ENCODE data around the gene FBXO4. TPM values are rescaled to one million over a fixed set of nuclear protein-coding genes. Genes with fewer than 3 reads are reported as not detected.

Gene FBXO4
- total RNA-seq, 1 donor from 2014 or later = 0.64 TPM

- no peak overlapping the region for H3K27ac ChIP-seq
- peaks cover 39 to 59% of the 10 kb centered on the region in 2 donors for H3K36me3 ChIP-seq
- no peaks in the 10 kb centered on the region for H3K27me3 ChIP-seq
- intact Hi-C loops (cut with DNase I) = loop anchor here (5.0 to 10.0 kb wide), 4 partner anchors 1074 to 1406 kb away; partner anchors contain the start of genes HMGCS1, RPL37 and TTC33
- H3K9me3 ChIP-seq = no peaks in the 10 kb centered on the region
- H3K4me3 ChIP-seq = no peak overlapping the region
- TF ChIP-seq CTCF (IDR thresholded peaks at IDR 0.05) = no peak
- peaks cover 3 to 6% of the 10 kb centered on the region in 2 donors for H3K4me1 ChIP-seq
- no peak for DNase-seq (ENCODE audit: low spot score in 2 of 2)
Observed at GRCh38 chr5:41908374-41909079, 16.6 kb upstream of the FBXO4 start.

- Histone ChIP-seq H3K27ac (no peak overlapping the region), H3K4me1 (no peaks in the 10 kb centered on the region), H3K4me3 (no peak overlapping the region), H3K27me3 (no peaks in the 10 kb centered on the region), H3K36me3 (peaks cover 30 to 63% of the 10 kb centered on the region in 2 donors), H3K9me3 (no peaks in the 10 kb centered on the region)
- no peak for DNase-seq (ENCODE audit: low spot score in 2 of 2)
- TF ChIP-seq CTCF (IDR thresholded peaks at IDR 0.05) = no peak
- intact Hi-C loops (cut with DNase I) = no loop called here
Observed at GRCh38 chr5:41918105-41918504, 7.0 kb upstream of the FBXO4 start.

- Histone ChIP-seq H3K27ac (no peak overlapping the region), H3K36me3 (peaks cover 20 to 47% of the 10 kb centered on the region in 2 donors), H3K4me1 (peaks cover 0 to 6% of the 10 kb centered on the region in 2 donors), H3K9me3 (no peaks in the 10 kb centered on the region), H3K4me3 (no peak overlapping the region), H3K27me3 (no peaks in the 10 kb centered on the region)
- intact Hi-C loops (cut with DNase I) = no loop called here
- TF ChIP-seq CTCF (IDR thresholded peaks at IDR 0.05) = no peak
- DNase-seq (ENCODE audit: low spot score in 2 of 2) = no peak
Observed at GRCh38 chr5:41921166-41921565, 3.9 kb upstream of the FBXO4 start.

- H3K27ac ChIP-seq = no peak overlapping the region
Observed at GRCh38 chr5:41921874-41922273, 3.2 kb upstream of the FBXO4 start.

GRCh38 chr5:41924526-41924871, 582 bp upstream of the FBXO4 start:
- Histone ChIP-seq H3K27ac (peak overlapping the region; percentile 96 to 100), H3K9me3 (no peaks in the 10 kb centered on the region), H3K4me1 (peaks cover 0 to 10% of the 10 kb centered on the region in 2 donors), H3K4me3 (peak overlapping the region; percentile 77 to 83), H3K27me3 (no peaks in the 10 kb centered on the region), H3K36me3 (peaks cover under 1 to 16% of the 10 kb centered on the region in 2 donors)
- no peak for TF ChIP-seq CTCF (IDR thresholded peaks at IDR 0.05)
- intact Hi-C loops (cut with DNase I) = no loop called here
- DNase-seq (ENCODE audit: low spot score in 2 of 2) = no peak

More at GRCh38 chr5:41921874-41922273, 3.2 kb upstream of the FBXO4 start:
- no peak for TF ChIP-seq CTCF (IDR thresholded peaks at IDR 0.05)
- Histone ChIP-seq H3K9me3 (no peaks in the 10 kb centered on the region), H3K27me3 (no peaks in the 10 kb centered on the region), H3K4me1 (peaks cover 0 to 10% of the 10 kb centered on the region in 2 donors), H3K36me3 (peaks cover 17 to 42% of the 10 kb centered on the region in 2 donors), H3K4me3 (no peak overlapping the region)
- intact Hi-C loops (cut with DNase I) = no loop called here
- DNase-seq (ENCODE audit: low spot score in 2 of 2) = no peak
